ENCODE results near the gene E2F6. TPM values are rescaled to one million over a fixed set of nuclear protein-coding genes. Genes with fewer than 3 reads are reported as not detected.
A peak's percentile ranks its signal among the peaks of the same experiment; 100 is the strongest.

Gene E2F6
- total and polyA plus RNA-seq, 2 of the 13 experiments (the other 11 are each of a cell fraction or from before 2014, with no cell fraction given) = 27.3 to 36.0 TPM

- TF ChIP-seq HMGXB4 (CRISPR knock-in tag; IDR thresholded peaks at IDR 0.05; ENCODE audit: borderline replicate concordance in 1 of 2, low read depth in 1 of 2) = 0 out of 4 replicates have a peak, but pooled peaks of 1 of the 2 experiments have one; percentile 30
- no peak for TF ChIP-seq NR1H2 (CRISPR knock-in tag; IDR thresholded peaks at IDR 0.05; ENCODE audit: borderline replicate concordance, low read depth)
- TF ChIP-seq CHD4 (IDR thresholded peaks at IDR 0.05; ENCODE audit: borderline replicate concordance, low read length) = no peak; the same call in none of the 2 replicates
- no peak for TF ChIP-seq DMTF1 (CRISPR knock-in tag; IDR thresholded peaks at IDR 0.05)
- peak; percentile 74; the same call in 1 of the 2 replicates for TF ChIP-seq ZNF609 (CRISPR knock-in tag; IDR thresholded peaks at IDR 0.05; ENCODE audit: borderline replicate concordance)
- no peak for TF ChIP-seq RBAK (CRISPR knock-in tag; IDR thresholded peaks at IDR 0.05)
- no peak for TF ChIP-seq ZBTB26 (CRISPR knock-in tag; IDR thresholded peaks at IDR 0.05; ENCODE audit: borderline replicate concordance)
- peak; percentile 33; the same call in 1 of the 2 replicates for TF ChIP-seq MIXL1 (CRISPR knock-in tag; IDR thresholded peaks at IDR 0.05)
- no peak for TF ChIP-seq ZZZ3 (CRISPR knock-in tag; IDR thresholded peaks at IDR 0.05; ENCODE audit: borderline replicate concordance)
- no peak for TF ChIP-seq KLF15 (CRISPR knock-in tag; IDR thresholded peaks at IDR 0.05; ENCODE audit: borderline replicate concordance)
- TF ChIP-seq ZNF569 (CRISPR knock-in tag; IDR thresholded peaks at IDR 0.05; ENCODE audit: borderline replicate concordance) = no peak
- 0 out of 2 replicates have a peak, but pooled peaks have one; percentile 17 for TF ChIP-seq RFX3 (CRISPR knock-in tag; IDR thresholded peaks at IDR 0.05)
- TF ChIP-seq NBN (conservative IDR thresholded peaks at IDR 0.05) = no peak
- no peak for TF ChIP-seq BRCA1 (CRISPR knock-in tag; IDR thresholded peaks at IDR 0.05)
- no peak for TF ChIP-seq ZNF839 (CRISPR knock-in tag; IDR thresholded peaks at IDR 0.05; ENCODE audit: borderline replicate concordance)
- no peak; the same call in 1 of the 2 replicates for TF ChIP-seq ZNF670 (CRISPR knock-in tag; IDR thresholded peaks at IDR 0.05; ENCODE audit: borderline replicate concordance)
- TF ChIP-seq CTCF (CRISPR knock-in tag; IDR thresholded peaks at IDR 0.05) = peak; percentile 24; the same call in 1 of the 2 replicates
Observed at GRCh38 chr2:11422901-11423435, 43.0 kb downstream of the E2F6 start (continued).

Measured in HepG2 (cell line).